SJCRH30 (cell line): ENCODE data around the gene CBLB. TPM values are rescaled to one million over a fixed set of nuclear protein-coding genes. Genes with fewer than 3 reads are reported as not detected.
A peak's percentile ranks its signal among the peaks of the same experiment; 100 is the strongest.

Experiments used
- DNase-seq, 2 experiments: peaks; one replicate each; pipeline ENCODE4 v3.0.0-alpha.2; 2015 to 2020
- H3K27ac ChIP-seq: fragments of 250-450 bp; sonication (Bioruptor Pico); 2 replicates; pipeline ENCODE4 v1.5.1; 2020; ENCODE audit warnings: mild to moderate bottlenecking, moderate library complexity
- H3K27me3 ChIP-seq: fragments of 250-450 bp; sonication (Bioruptor Pico); 2 replicates; pipeline ENCODE4 v1.5.1; 2020; ENCODE audit warnings: mild to moderate bottlenecking, moderate library complexity
- H3K36me3 ChIP-seq: fragments of 250-450 bp; sonication (Bioruptor Pico); 2 replicates; pipeline ENCODE4 v1.5.1; 2020; ENCODE audit warnings: mild to moderate bottlenecking, moderate library complexity
- H3K4me1 ChIP-seq: fragments of 250-450 bp; sonication (Bioruptor Pico); 2 replicates; pipeline ENCODE4 v1.5.1; 2020; ENCODE audit warnings: mild to moderate bottlenecking, moderate library complexity
- H3K4me3 ChIP-seq: fragments of 250-450 bp; sonication (Bioruptor Pico); 2 replicates; pipeline ENCODE4 v1.5.1; 2020; ENCODE audit warnings: mild to moderate bottlenecking, moderate library complexity
- H3K9me3 ChIP-seq: fragments of 250-450 bp; sonication (Bioruptor Pico); replicated peaks from 2 replicates; pipeline ENCODE4 v1.5.1; 2020; ENCODE audit warnings: mild to moderate bottlenecking, moderate library complexity
- total RNA-seq: library from RNA; depleted of rRNA; stranded (reverse); fragments of >200 nt; shearing (Covaris generic); gene quantifications from 2 replicates; pipeline ENCODE4 v1.2.3, GENCODE V29; 2014

CBLB gene
- total RNA-seq, 1 experiment from 2014 or later, result 22.3 TPM

GRCh38 chr3:105847452-105847851 lies 21.4 kb downstream of the CBLB start:
- DNase-seq, result no peak
- no peak overlapping the region for H3K27ac ChIP-seq
- no peaks in the 10 kb centered on the region for H3K9me3 ChIP-seq
- peaks cover 13% of the 10 kb centered on the region for H3K36me3 ChIP-seq
- peaks cover 26% of the 10 kb centered on the region for H3K4me1 ChIP-seq
- H3K27me3 ChIP-seq, result no peaks in the 10 kb centered on the region
- no peak overlapping the region for H3K4me3 ChIP-seq

GRCh38 chr3:105846809-105847208 lies 22.0 kb downstream of the CBLB start:
- H3K4me1 ChIP-seq, result peaks cover 26% of the 10 kb centered on the region

DNA sequence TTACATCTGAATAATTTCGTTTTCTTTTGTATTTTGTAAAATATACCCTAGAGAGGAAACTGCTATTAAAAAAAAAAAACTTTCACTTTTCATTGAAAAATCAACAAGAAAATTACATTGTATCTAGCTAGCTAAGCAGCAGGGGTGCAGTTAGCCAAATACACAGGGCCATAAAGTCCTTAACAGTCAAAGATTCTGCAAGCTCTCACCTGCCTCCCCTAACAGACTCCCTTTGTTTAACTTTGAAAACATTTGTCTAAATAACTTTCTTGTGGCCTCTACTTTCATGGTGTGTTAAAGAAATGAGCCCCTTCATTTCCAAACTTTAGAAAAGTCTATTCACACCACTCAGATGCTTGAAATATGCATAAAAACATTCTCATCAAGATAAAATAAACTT lies 23.3 kb downstream of the CBLB start:
- no peaks in the 10 kb centered on the region for H3K9me3 ChIP-seq
- peaks cover 3% of the 10 kb centered on the region; the same call in 1 of the 2 replicates for H3K36me3 ChIP-seq
- peak; percentile 61 to 87 for DNase-seq
- no peak overlapping the region for H3K4me3 ChIP-seq
- peaks cover 26% of the 10 kb centered on the region for H3K4me1 ChIP-seq
- no peaks in the 10 kb centered on the region for H3K27me3 ChIP-seq
- H3K27ac ChIP-seq, result peak overlapping the region; percentile 69

More at GRCh38 chr3:105846809-105847208, 22.0 kb downstream of the CBLB start:
- H3K9me3 ChIP-seq, result no peaks in the 10 kb centered on the region
- H3K27ac ChIP-seq, result peak overlapping the region; percentile 69
- H3K4me3 ChIP-seq, result no peak overlapping the region
- DNase-seq, result no peak
- H3K36me3 ChIP-seq, result peaks cover 9% of the 10 kb centered on the region; the same call in 1 of the 2 replicates
- H3K27me3 ChIP-seq, result no peaks in the 10 kb centered on the region

GRCh38 chr3:105844704-105845103 lies 24.1 kb downstream of the CBLB start:
- Histone ChIP-seq H3K4me3 (no peak overlapping the region), H3K4me1 (peaks cover 26% of the 10 kb centered on the region), H3K27me3 (no peaks in the 10 kb centered on the region), H3K9me3 (no peaks in the 10 kb centered on the region), H3K27ac (peak overlapping the region; percentile 69), H3K36me3 (peaks cover 3% of the 10 kb centered on the region; the same call in 1 of the 2 replicates)
- DNase-seq, result peak in 1 of 2 experiments; percentile 24

- Histone ChIP-seq H3K9me3 (no peaks in the 10 kb centered on the region), H3K27me3 (no peaks in the 10 kb centered on the region), H3K4me1 (peaks cover 26% of the 10 kb centered on the region), H3K27ac (no peak overlapping the region), H3K36me3 (peaks cover 3% of the 10 kb centered on the region; the same call in 1 of the 2 replicates), H3K4me3 (no peak overlapping the region)
- DNase-seq, result no peak
Measured at GRCh38 chr3:105843994-105844393, 24.8 kb downstream of the CBLB start.

GRCh38 chr3:105842943-105843342 lies 25.9 kb downstream of the CBLB start:
- H3K27ac ChIP-seq, result no peak overlapping the region
- DNase-seq, result no peak
- peaks cover 26% of the 10 kb centered on the region for H3K4me1 ChIP-seq
- H3K27me3 ChIP-seq, result no peaks in the 10 kb centered on the region
- H3K4me3 ChIP-seq, result no peak overlapping the region
- H3K36me3 ChIP-seq, result peaks cover 3% of the 10 kb centered on the region; the same call in 1 of the 2 replicates
- no peaks in the 10 kb centered on the region for H3K9me3 ChIP-seq

- no peaks in the 10 kb centered on the region for H3K27me3 ChIP-seq
- H3K36me3 ChIP-seq, result peaks cover 5% of the 10 kb centered on the region; the same call in 1 of the 2 replicates
- no peak overlapping the region for H3K27ac ChIP-seq
- H3K4me3 ChIP-seq, result no peak overlapping the region
- no peaks in the 10 kb centered on the region for H3K9me3 ChIP-seq
- DNase-seq, result no peak
- peaks cover 26% of the 10 kb centered on the region for H3K4me1 ChIP-seq
Measured at GRCh38 chr3:105842449-105842848, 26.4 kb downstream of the CBLB start.

DNA sequence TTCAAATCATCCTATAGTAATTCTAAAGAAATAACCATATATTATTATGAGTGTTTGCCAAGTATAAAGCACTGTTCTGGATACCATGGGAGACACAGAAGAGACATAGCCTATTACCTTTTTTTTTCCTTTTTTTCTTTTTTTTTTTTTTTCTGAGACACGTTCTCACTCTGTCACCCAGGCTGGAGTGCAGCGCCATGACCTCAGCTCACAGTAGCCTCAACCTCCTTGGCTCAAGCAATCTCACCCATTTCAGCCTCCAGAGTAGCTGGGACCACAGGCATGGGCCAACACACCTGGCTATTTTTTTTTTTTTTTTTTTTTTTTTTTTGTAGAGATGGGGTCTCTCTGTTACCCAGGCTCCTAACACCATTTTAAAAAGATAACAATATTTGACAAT lies 30.9 kb downstream of the CBLB start:
- no peaks in the 10 kb centered on the region for H3K9me3 ChIP-seq
- no peak for DNase-seq

GRCh38 chr3:105837143-105837740 lies 31.6 kb downstream of the CBLB start:
- no peaks in the 10 kb centered on the region for H3K27me3 ChIP-seq

More for the DNA sequence above, 30.9 kb downstream of the CBLB start:
- Histone ChIP-seq H3K4me3 (no peak overlapping the region), H3K4me1 (peaks cover 12% of the 10 kb centered on the region), H3K36me3 (peaks cover 6% of the 10 kb centered on the region; the same call in 1 of the 2 replicates), H3K27ac (no peak overlapping the region), H3K27me3 (no peaks in the 10 kb centered on the region)

DNA sequence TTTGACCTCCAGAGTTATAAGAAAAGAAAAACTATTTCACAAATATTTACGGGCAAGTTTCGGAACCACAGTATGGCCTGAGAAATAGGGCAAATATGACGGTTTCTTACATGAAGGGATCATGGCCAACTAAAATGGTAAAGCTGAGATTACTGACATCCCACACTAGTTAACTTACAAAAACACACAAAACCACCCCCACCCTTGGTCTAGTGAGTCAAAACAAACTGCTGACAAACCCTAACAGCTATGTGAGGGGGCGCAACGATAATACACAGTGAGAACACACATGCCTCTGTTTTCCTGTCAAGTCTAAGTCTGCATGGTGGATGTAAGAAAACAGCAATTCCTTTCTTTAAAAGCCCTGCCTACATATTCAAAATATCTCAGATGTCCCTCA lies 32.3 kb downstream of the CBLB start:
- Histone ChIP-seq H3K4me3 (no peak overlapping the region), H3K27ac (no peak overlapping the region), H3K4me1 (peaks cover 12% of the 10 kb centered on the region), H3K27me3 (no peaks in the 10 kb centered on the region), H3K36me3 (peaks cover 6% of the 10 kb centered on the region; the same call in 1 of the 2 replicates), H3K9me3 (no peaks in the 10 kb centered on the region)
- DNase-seq, result no peak

More at GRCh38 chr3:105837143-105837740, 31.6 kb downstream of the CBLB start:
- H3K9me3 ChIP-seq, result no peaks in the 10 kb centered on the region
- H3K4me3 ChIP-seq, result no peak overlapping the region
- H3K36me3 ChIP-seq, result peaks cover 6% of the 10 kb centered on the region; the same call in 1 of the 2 replicates
- H3K4me1 ChIP-seq, result peaks cover 12% of the 10 kb centered on the region
- DNase-seq, result no peak
- H3K27ac ChIP-seq, result no peak overlapping the region

DNA sequence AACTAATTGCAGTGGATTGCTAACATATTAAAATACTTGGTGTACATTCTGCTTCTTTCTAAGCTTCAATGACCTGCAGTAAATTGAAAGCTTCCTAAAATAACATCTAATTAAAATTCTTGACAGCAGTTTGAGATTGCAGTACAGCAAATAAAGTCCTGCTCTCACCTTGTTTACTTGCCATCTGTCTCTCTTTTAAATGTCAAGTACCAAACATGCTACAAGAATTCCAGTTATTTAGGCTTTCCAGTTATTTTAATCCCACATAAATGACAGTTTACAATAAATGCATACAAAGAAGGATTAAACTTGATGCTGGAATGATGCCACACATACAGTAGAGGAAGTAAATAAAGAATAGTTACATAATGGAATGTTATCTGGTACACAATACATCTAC lies 33.2 kb downstream of the CBLB start:
- peaks cover 4% of the 10 kb centered on the region; the same call in 1 of the 2 replicates for H3K36me3 ChIP-seq
- no peak for DNase-seq
- no peaks in the 10 kb centered on the region for H3K27me3 ChIP-seq
- H3K4me3 ChIP-seq, result no peak overlapping the region
- H3K4me1 ChIP-seq, result peaks cover 12% of the 10 kb centered on the region
- H3K9me3 ChIP-seq, result no peaks in the 10 kb centered on the region
- H3K27ac ChIP-seq, result no peak overlapping the region

- no peaks in the 10 kb centered on the region for H3K9me3 ChIP-seq
- peaks cover 12% of the 10 kb centered on the region for H3K4me1 ChIP-seq
- no peak overlapping the region for H3K4me3 ChIP-seq
- DNase-seq, result no peak
- no peak overlapping the region for H3K27ac ChIP-seq
- H3K27me3 ChIP-seq, result no peaks in the 10 kb centered on the region
- H3K36me3 ChIP-seq, result 0 out of 2 replicates have a peak, but pooled peaks cover 3% of the 10 kb centered on the region
Measured at GRCh38 chr3:105834768-105835167, 34.0 kb downstream of the CBLB start.

GRCh38 chr3:105832644-105833043 lies 36.2 kb downstream of the CBLB start:
- no peak for DNase-seq
- H3K4me3 ChIP-seq, result no peak overlapping the region

DNA sequence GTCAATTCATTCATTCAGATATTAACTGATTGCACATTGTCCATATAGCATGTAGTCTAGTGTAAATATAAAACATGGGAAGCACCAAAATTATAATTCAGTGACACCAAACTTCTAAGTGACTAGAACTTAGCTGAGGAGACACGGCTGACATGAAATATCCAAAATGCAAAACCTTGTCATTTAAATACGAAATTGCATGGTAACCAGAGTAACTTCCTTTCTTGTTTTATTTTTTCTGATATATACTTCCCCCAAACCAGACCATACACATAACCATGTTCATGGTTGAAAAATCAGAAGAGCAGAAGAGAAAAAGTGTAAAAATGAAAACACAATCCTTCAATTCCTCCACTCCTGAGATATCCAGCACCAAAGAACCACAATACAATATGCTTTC lies 38.0 kb downstream of the CBLB start:
- Histone ChIP-seq H3K4me1 (peaks cover 5% of the 10 kb centered on the region), H3K36me3 (no peaks in the 10 kb centered on the region), H3K9me3 (no peaks in the 10 kb centered on the region; the same call in 1 of the 2 replicates), H3K4me3 (no peak overlapping the region), H3K27ac (no peak overlapping the region), H3K27me3 (no peaks in the 10 kb centered on the region)
- no peak for DNase-seq

More at GRCh38 chr3:105832644-105833043, 36.2 kb downstream of the CBLB start:
- Histone ChIP-seq H3K27me3 (no peaks in the 10 kb centered on the region), H3K4me1 (peaks cover 12% of the 10 kb centered on the region), H3K9me3 (no peaks in the 10 kb centered on the region; the same call in 1 of the 2 replicates), H3K27ac (no peak overlapping the region), H3K36me3 (0 out of 2 replicates have a peak, but pooled peaks cover 3% of the 10 kb centered on the region)

DNA sequence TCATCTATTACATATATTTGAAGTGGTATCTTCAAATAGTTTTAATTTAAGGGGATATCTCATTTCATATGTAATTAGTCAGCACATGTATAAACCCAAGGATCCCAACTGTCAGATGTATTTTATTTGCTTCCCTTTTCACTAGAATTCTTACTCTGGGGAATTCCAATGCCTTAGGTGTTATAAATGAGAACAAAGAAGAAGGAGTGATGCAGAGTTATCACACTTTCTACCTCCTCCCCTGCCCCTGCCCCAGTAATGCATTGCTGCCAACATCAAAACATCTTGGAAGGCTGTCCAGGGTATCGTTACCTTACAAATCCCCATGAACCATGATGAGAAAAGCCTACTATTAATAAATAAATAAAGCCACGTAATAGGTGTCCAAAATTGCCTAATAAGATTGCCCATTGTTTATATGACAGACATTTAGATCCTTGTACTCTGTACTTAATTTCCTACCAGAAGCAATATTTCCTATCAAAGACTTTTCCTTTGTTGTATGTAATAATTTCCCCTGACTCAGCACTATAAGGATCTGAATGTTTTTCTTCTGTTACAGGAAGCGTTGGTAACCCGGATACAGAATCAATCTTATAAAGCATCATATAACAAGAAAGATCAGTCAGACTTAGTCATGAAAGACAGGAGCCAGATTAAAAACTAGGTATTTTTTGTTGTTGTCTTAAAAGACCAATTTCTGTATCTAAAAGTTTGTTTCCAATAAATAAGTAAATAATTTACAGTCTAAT lies 38.8 kb downstream of the CBLB start:
- Histone ChIP-seq H3K4me1 (no peaks in the 10 kb centered on the region; the same call in 1 of the 2 replicates), H3K27ac (no peak overlapping the region), H3K36me3 (no peaks in the 10 kb centered on the region), H3K4me3 (no peak overlapping the region), H3K27me3 (no peaks in the 10 kb centered on the region), H3K9me3 (no peaks in the 10 kb centered on the region; the same call in 1 of the 2 replicates)
- no peak for DNase-seq
